Activated T-helper 9 cell treated with anti-CD3 and anti-CD28 coated beads, Interleukin-2, amount 50 U/mL, for 16 hours (primary cell): ENCODE results near the gene PHC3.
"Not testable (repeated sequence)": the region's sequence is repeated elsewhere in the genome, so short reads cannot be mapped to it uniquely, and the experiment has no call there.

ENCODE experiments used
- DNase-seq: peaks from one replicate; pipeline ENCODE4 v3.0.0-alpha.2; 2020; ENCODE audit warnings: low read depth

PHC3 gene, protein sequence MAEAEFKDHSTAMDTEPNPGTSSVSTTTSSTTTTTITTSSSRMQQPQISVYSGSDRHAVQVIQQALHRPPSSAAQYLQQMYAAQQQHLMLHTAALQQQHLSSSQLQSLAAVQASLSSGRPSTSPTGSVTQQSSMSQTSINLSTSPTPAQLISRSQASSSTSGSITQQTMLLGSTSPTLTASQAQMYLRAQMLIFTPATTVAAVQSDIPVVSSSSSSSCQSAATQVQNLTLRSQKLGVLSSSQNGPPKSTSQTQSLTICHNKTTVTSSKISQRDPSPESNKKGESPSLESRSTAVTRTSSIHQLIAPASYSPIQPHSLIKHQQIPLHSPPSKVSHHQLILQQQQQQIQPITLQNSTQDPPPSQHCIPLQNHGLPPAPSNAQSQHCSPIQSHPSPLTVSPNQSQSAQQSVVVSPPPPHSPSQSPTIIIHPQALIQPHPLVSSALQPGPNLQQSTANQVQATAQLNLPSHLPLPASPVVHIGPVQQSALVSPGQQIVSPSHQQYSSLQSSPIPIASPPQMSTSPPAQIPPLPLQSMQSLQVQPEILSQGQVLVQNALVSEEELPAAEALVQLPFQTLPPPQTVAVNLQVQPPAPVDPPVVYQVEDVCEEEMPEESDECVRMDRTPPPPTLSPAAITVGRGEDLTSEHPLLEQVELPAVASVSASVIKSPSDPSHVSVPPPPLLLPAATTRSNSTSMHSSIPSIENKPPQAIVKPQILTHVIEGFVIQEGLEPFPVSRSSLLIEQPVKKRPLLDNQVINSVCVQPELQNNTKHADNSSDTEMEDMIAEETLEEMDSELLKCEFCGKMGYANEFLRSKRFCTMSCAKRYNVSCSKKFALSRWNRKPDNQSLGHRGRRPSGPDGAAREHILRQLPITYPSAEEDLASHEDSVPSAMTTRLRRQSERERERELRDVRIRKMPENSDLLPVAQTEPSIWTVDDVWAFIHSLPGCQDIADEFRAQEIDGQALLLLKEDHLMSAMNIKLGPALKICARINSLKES

DNA sequence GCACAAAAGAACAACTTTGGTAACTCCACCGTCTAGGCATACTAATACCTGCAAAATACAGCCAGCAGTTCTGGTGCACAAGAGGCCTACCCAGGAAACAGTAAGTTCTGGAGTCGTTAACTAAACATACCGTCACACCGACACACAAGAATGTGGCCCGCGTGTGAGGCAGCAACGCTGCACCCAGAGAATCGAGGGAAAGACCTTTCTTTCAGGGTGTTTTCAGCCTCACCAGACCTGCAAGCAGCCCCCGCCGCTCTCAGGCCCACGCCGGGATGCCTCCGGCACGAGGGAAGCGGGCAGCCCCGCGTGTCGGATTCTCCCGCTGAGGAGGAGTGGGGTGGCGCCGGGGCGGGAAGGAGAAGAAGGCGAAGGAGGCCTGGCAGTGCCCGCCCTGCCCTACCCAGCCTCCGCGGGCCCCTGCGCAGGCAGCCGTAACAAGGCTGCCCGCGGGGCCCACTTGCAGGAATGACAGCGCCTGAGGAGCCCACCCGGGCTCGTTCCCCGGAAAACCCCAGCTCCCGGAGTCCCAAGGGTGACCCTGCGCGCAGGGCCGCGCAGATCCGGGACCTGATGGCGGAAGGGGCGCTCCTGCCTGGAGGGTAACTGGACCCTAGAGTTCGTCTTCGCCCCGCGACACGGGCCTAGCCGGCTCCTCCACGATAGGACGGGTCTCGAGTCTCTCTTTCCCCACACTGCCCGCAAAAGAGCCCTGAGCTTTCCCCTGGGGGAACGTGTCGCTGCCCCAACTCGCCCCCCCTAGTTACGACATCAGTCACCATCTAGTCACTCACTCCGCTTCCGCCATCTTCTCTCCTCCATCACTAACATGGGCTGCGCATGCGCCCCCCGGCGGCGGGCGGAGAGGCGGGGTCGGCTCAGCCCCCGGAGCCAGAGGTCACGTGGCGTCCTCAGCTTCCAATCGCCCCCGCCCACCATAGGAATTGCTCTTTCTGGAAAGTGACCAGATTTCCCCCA lies at the start of gene PHC3:
Gene PHC3 (minus strand): TSS at position 826 of the 978 bp plus-strand sequence. CDS start 18 bp downstream, at position 808.
- DNase-seq = peak; percentile 90

DNA sequence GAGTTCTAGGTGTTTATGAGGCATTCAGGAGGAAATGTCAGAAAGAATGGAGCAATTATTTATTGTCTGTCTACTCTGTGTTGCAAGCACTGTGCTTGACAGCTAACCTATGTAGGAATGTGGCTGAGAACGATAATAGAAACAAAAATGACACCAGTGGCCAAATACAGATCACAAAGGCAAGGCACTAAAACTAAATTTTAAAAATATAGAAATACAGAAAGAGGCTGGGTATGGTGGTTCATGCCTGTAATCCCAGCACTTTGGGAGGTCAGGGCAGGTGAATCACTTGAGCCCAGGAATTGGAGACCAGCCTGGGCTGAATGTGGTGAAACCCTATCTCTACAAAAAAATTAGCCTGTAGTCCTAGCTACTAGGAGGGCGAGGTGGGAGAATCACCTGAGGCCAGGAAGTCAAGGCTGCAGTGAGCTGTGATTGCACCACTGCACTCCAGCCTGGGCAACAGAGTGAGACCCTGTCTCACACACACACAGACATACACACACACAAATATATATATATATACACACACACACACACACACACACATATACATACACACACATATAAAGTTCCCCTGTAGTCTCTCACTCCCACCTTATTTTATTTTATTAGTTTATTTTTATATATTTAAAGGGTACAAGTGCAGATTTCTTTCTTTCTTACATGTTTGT lies 46.7 kb upstream of the PHC3 start:
- DNase-seq = no peak

DNA sequence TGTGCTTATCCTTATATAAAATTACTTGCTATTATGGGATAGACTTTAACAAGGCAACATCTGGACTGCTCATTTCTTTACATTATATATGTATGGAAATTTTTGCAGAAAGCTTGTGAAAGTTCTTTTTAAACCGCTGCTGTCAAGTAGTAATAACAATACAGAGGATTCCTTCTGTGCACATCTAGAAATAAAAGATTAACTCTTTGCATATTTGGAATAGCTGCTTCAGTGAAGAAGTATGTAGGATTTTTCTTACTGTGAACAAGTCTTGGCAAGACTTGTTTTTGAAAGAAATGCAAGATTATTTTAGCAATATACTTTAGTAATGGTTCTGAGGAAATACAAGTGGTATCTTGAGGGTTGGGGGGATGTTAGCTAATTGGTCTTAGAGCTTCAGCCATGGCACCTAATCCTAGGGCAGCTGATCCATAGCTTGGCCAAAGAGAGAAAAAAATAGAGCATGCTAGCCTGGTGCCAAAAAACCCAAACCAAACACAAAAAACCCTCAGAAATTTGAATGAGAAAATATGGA lies 45.0 kb upstream of the PHC3 start:
- DNase-seq = no peak

DNA sequence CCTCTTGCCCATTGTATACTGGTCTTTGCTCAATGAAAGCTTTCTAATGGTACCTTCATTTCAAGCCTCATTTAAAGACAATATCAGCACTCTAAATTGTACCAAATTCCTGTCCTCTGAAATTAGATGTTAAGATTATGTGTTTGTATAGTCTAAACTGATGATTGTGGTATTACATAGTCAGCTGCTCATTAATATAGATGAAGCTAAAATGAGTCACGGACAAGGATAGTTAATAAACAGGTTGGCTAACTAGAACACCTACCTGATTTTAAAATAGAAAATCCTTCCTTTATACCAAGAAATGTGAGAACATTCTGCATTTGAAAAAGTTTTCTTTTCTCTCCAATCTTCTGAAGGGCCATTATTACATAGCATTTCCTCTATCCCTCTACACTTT lies 43.6 kb upstream of the PHC3 start:
- no peak for DNase-seq

DNA sequence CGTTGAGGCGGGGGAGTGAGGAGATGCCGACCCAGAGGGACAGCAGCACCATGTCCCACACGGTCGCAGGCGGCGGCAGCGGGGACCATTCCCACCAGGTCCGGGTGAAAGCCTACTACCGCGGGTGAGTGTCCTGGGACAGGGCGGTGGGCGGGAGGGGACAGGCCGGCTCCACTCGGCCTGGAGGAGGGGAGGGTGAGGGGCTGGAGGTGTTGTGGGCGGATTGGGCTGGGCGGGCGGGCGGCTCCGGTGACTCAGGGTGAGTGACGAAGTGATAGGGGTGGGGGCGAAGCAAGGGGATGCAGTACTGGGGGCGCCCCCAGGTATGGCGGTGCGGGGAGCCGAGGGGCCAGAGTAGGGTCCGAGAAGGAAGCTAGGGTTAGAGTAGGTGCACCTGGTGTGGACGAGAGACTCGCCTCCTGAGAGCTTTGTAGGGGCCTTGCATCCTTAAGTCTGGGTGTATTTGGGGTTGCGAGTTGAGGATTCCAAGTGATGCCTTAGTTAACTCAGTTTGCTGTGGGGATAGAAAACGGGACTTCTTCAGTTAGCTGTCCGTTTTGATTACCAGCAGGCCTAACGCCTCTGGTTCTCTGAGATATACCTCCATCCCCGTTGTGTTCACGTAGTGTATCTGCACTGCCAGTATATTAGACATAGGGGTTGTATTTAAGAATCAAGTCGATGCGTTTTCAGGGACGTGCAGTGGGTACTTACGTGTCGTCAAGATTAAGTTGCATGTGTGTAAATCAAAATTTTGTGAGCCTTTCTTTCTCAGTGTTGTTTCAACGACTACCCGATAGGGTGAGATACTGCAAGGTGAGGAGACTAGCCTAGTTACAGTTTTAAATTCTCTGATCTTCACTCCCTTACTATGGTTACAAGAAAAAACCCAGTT lies 41.4 kb upstream of the PHC3 start:
- peak; percentile 23 for DNase-seq

DNA sequence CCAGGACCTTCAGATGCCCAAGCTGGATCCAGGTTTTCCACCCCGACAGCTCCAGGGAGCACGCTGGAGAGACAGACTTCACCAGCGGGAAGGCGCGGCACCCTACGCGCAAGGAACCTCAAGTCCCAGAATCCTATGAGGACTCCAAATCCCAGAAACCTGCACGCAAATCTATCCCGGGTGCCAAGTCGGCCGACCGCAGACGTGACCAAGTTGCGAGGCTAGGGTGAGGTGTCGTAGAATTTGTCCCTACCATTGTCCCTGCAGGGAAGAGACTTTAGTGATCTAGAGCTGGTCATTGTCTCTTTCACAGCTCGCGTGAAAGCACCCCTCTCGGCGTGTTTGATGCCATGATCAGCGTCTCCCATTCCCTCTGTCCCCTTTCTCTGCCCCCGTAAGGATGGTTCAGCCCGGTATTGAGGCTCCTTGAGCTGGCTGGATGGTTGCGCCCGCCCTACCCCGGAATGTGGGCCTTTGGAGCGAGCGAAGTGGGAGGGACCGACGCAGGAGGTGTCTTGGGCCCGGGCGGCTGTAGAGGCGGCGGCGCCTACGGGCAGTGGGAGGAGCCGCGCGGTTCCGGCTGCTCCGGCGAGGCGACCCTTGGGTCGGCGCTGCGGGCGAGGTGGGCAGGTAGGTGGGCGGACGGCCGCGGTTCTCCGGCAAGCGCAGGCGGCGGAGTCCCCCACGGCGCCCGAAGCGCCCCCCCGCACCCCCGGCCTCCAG lies 40.6 kb upstream of the PHC3 start, which contains the start of gene PRKCI:
Gene PRKCI (plus strand): TSS at position 501 of the 723 bp plus-strand sequence. CDS start 246 bp downstream, outside the sequence.
- peak; percentile 82 for DNase-seq

DNA sequence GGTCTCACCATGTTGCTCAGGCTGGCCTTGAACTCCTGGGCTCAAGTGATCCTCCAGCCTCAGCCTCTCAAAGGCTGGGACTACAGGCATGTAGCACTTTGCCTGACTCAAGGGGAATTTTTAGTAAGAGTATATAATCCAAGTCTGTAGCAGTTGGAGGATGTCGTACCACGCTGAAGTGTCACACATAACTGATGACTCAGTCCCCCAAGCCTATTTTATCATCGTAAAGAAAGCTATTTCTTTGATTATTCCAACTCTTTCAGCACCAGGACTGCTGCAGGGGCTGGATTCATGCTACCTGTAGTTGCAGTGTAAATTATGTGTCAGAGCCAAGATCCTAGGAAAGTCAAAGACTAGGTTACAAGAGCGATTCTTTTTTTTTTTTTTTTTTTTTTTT lies 39.3 kb upstream of the PHC3 start:
- DNase-seq = no peak

DNA sequence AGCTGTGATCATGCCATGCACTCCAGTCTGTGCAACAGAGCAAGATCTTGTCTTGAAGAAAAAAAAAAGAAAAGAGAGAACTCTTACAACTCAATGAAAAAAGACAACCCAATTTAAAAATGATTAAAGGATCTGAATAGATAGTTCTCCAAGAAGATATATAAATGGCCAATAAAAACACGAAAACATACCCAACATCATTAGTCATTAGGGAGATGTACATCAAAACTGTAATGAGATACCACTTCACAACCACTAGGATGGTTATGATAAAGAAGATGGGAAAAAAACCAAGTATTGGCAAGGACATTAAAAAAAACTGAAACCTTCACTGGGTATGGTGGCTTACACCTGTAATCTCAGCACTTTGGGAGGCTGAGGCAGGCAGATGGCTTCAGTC lies 38.3 kb upstream of the PHC3 start:
- no peak for DNase-seq

DNA sequence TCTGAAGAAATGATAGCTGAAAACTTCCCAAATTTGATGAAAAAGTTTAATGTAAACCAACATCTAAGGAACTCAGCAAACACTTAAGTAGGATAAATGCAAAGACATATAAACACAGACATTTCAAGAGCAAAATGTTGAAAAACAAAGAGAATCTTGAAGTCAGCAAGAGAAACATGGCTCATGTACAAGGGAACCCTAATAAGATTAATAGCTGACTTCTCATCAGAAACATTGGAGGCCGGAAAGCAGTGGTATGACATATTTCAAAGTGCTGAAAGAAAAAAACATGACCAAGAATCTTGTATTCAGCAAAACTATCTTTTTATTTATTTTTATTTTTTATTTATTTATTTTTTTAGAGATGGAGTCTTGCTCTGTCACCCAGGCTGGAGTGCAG lies 30.1 kb upstream of the PHC3 start:
- DNase-seq = no peak

DNA sequence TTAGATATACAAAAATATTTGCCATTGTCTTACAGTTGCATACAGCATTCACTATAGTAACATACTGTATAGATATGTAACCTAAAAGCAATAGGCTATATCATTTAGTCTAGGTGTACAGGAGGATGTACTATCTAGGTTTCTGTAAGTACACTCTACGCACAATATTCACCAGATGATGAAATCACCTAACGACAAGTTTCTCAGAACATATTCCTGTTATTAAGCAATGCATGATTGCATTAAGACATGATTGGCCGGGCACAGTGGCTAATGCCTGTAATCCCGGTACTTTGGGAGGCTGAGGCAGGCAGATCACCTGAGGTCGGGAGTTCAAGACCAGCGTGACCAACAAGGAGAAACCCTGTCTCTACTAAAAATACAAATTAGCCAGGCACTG lies 26.2 kb upstream of the PHC3 start:
- no peak for DNase-seq

DNA sequence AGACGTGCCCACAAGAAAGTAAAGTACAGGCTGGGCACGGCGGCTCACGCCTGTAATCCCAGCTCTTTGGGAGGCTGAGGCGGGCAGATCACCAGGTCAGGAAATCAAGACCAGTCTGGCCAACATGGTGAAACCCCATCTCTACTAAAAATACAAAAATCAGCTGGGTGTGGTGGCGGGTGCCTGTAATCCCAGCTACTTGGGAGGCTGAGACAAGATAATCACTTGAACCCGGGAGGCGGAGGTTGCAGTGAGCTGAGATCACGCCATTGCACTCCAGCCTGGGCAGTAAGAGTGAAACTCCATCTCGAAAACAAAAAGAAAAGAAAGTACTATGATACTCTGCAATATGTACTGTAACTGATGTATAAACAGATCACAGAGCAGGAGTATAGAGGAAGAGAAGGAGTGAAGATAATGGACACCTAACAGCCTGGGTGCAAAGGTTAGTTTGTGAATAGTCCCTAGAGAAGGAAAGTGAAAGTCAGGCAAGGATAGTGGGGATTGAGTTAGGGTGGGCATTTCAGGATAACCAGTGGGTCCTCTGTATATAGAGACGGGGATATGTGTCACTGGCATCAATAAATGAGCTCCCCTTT lies 24.7 kb upstream of the PHC3 start:
- not testable (repeated sequence) for DNase-seq

DNA sequence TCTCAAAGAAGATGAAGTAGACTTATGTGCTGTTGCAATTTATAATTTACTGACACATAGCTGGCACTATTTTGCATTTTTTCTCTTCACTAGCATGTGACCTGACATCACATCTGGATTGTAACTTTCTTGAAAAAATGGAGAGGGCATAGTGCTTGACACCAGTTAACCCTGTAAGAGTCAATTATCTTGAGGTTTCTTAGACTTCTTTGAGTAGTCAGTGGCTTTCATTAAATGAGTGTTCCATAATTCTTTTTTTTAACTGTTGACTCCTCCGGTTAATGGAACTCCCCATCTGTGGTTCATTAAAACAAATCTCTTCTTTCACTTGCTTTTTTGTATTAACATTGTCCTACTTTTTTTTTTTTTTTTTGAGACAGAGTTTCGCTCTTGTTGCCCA lies 23.8 kb upstream of the PHC3 start:
- DNase-seq = no peak

DNA sequence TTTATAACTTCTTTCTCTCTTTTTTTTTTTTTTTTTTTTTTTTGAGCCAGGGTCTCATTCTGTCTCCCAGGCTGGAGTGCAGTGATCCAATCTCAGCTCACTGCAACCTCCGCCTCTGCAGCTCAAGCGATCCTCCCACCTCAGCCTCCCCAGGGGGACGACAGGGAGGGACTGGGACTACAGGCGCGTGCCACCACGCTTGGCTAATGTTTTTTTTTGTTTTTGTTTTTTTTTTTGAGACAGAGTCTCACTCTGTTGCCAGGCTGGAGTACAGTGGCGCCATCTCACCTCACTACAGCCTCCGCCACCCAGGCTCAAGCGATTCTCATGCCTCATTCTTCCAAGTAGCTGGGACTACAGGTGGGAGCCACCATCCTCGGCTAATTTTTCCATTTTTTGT lies 23.0 kb upstream of the PHC3 start:
- no peak for DNase-seq

DNA sequence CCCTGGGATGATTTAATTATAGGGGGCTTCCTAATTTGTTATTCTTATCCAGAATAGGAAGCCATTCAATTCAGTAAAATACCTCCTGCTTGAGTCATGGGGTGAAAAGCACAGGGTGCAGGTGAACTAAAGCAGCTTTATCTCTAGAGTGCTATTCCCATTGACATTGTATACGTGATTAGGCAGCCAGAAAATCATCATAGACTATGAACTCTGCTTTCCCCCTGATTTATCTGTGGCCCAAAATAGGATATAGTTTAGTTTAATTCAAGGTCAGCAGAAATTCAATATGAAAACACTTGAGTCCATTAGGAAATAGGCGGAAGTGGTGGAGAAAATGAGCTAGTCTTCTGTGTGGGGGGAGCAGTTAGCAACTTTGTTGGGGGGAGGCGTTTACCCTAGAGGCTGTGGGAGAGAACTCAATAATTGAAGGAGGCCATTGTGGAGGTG lies 22.5 kb upstream of the PHC3 start:
- no peak for DNase-seq

DNA sequence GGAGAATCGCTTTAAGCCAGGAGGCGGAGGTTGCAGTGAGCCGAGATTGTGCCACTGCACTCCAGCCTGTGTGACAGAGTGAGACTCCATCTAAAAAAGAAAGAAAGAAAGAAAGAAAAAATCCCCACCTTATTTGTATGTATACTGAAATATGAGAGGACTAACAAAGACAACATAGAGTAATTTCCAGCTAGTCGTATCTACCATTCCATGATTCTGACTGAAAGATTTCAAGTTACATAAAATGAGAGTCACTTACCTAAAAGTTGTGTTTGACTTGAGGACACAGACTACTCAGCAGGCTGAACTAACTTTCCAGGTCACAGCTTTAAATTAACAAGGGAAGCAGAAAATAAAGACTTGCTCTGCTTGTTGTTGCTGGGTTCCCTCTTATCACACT lies 21.9 kb upstream of the PHC3 start:
- no peak for DNase-seq

DNA sequence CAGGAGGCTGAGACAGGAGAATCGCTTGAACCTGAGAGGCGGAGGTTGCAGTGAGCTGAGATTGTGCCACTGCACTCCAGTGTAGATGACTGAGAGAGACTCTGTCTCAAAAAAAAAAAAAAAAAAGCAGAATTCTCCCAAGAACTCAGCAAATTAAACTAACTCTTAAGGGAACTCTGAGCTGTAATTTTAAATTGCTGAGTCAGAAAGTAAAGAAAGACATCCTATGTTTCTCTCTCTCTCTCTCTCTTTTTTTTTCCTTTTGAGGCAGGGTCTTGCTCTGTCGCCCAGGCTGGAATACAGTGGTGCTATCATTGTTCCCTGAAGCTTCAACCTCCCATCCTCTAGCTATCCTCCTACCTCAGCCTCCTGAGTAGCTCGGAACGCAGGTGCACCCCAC lies 20.0 kb upstream of the PHC3 start:
- no peak for DNase-seq

DNA sequence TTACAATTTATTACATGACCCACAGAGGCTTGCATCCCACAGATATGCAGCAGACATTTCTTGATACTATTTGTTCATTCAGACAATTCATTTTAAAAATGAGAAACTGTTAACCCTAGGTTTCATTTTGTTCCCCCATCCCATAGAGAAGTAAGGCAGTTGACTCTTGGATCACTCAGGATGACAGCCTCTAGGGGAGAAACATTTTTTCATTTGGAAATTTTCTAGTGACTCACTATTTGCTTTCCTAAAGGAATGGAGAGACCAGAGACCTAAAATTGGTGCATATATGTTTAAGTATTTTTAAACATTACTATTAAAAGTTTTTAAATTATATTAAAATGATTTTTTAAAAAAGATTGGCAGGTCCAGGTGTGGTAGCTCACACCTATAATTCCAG lies 19.5 kb upstream of the PHC3 start:
- DNase-seq = no peak

DNA sequence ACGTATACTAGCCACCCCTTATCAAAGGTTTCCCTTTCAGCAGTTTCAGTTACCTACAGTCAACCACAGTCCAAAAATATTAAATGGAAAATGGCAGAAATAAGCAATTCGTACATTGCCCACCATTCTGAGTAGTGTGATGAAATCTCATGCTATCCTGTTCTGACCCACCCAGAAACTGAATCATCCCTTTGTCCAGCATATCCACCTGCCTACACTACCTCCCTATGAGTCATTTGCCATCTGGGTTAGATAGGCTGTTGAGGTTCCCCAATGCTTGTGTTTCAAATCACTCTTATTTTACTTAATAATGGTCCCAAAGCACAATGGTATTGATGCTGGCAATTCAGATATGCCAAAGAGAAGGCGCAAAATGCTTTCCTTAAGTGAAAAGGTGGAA lies 15.3 kb upstream of the PHC3 start:
- no peak for DNase-seq

DNA sequence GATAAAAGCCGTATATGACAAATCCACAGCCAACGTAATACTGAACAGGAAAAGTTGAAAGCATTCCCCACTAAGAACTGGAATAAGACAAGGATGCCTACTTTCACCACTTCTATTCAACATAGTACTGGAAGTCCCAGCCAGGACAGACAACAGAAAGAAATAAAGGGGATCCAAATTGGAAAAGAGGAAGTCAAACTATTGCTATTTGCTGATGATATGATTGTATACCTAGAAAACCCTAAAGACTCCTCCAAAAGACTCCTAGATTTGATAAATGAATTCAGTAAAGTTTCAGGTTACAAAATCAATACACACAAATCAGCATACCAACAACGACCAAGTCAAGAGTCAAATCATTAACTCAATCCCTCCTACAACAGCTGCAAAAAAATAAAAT lies 14.2 kb upstream of the PHC3 start:
- not testable (repeated sequence) for DNase-seq
